GM12878 (cell line): ENCODE data around the gene WIPF1. TPM values are rescaled to one million over a fixed set of nuclear protein-coding genes. Genes with fewer than 3 reads are reported as not detected.

Experiments
- ATAC-seq: fragments of 200-7000 bp; cut with Tn5 transposase; 3 replicates; pipeline ENCODE4 v1.9.1; 2020; ENCODE audit warnings: mild to moderate bottlenecking, moderate library complexity
- BruUV-seq: library from RNA; stranded (reverse); fragments of 400-500 nt; replicated peaks from 2 replicates; lab custom pipeline; 2021; lab: Mats Ljungman, UMichigan
- CTCF ChIA-PET: fragments of 300-600 bp; sonication (Branson Sonifier 250); formaldehyde crosslinking; extraction: SDS; loops from one replicate; lab custom pipeline; 2021; ENCODE audit warnings: inconsistent platforms; lab: Yijun Ruan, JAX
- POLR2A ChIA-PET: fragments of 350-600 bp; formaldehyde crosslinking; extraction: SDS; loops from one replicate; lab custom pipeline; 2021; ENCODE audit warnings: inconsistent platforms; lab: Charles Lee
- RAD21 ChIA-PET: fragments of 300-600 bp; sonication (Branson Sonifier 250); formaldehyde crosslinking; loops from one replicate; lab custom pipeline; 2023; ENCODE audit warnings: antibody characterized with exemption; ENCODE audit not compliant: unreplicated experiment; lab: Charles Lee
- SMC1A ChIA-PET: fragments of 300-600 bp; sonication (Branson Sonifier 250); formaldehyde crosslinking; loops from one replicate; lab custom pipeline; 2023; ENCODE audit not compliant: unreplicated experiment, uncharacterized antibody; lab: Charles Lee
- DNase-seq: peaks from one replicate; pipeline ENCODE4 v3.0.0-alpha.2; 2011; ENCODE audit warnings: low read depth, low spot score
- FAIRE-seq: peaks from 3 replicates; lab custom pipeline; 2011; peaks lifted over from hg19 to GRCh38; lab: Jason Lieb, UNC
- H2AFZ ChIP-seq: 2 replicates; pipeline ENCODE4 v1.6.0; 2011; ENCODE audit warnings: low read depth, low read length, control low read depth; ENCODE audit not compliant: control insufficient read depth
- H3K27ac ChIP-seq: 2 replicates; pipeline ENCODE4 v1.5.1; 2011; ENCODE audit warnings: control low read depth; ENCODE audit not compliant: control insufficient read depth, insufficient read depth
- H3K27me3 ChIP-seq, 2 experiments: replicated peaks in 1 of 2; 2 replicates each; pipeline versions ENCODE4 v1.6.0 to v1.6.1; 2011; ENCODE audit warnings: low read length in 1 of 2; ENCODE audit not compliant: control insufficient read depth in 2 of 2, insufficient read depth in 2 of 2
- H3K36me3 ChIP-seq, 2 experiments: 2 replicates each; pipeline ENCODE4 v1.5.1; 2011; ENCODE audit warnings: low read length in 1 of 2; ENCODE audit not compliant: control insufficient read depth in 2 of 2, insufficient read depth in 2 of 2
- H3K4me1 ChIP-seq: 2 replicates; pipeline ENCODE4 v1.6.1; 2011; ENCODE audit warnings: mild to moderate bottlenecking, low read length, moderate library complexity, mixed read lengths; ENCODE audit not compliant: control insufficient read depth, insufficient read depth
- H3K4me2 ChIP-seq: 2 replicates; pipeline ENCODE4 v1.6.0; 2011; ENCODE audit warnings: control low read depth; ENCODE audit not compliant: control insufficient read depth, insufficient read depth
- H3K4me3 ChIP-seq: fragments of 200-600 bp; sonication (generic); 2 replicates; pipeline ENCODE4 v1.5.1; 2016
- H3K79me2 ChIP-seq: 2 replicates; pipeline ENCODE4 v1.6.0; 2011; ENCODE audit warnings: low read length; ENCODE audit not compliant: control insufficient read depth, insufficient read depth
- H3K9ac ChIP-seq: 2 replicates; pipeline ENCODE4 v1.8.0; 2011; ENCODE audit warnings: low read length, control low read depth, mixed read lengths; ENCODE audit not compliant: control insufficient read depth, insufficient read depth
- H3K9me3 ChIP-seq: replicated peaks from 3 replicates; pipeline ENCODE4 v1.5.1; 2011; ENCODE audit warnings: mild to moderate bottlenecking, low read length; ENCODE audit not compliant: control insufficient read depth, insufficient read depth
- H4K20me1 ChIP-seq: 2 replicates; pipeline ENCODE4 v1.6.0; 2011; ENCODE audit not compliant: control insufficient read depth, insufficient read depth
- ATF7 ChIP-seq: fragments of 450-650 bp; IDR thresholded peaks from 2 replicates; pipeline ENCODE4 v1.6.1; 2016; ENCODE audit warnings: low read depth, mild to moderate bottlenecking
- BHLHE40 ChIP-seq, 2 experiments: fragments of 450-650 bp in 1 of 2; IDR thresholded peaks; 2 replicates each; pipeline ENCODE4 v1.6.1; 2011 to 2017; ENCODE audit warnings: low read depth in 2 of 2, borderline replicate concordance in 1 of 2, improper control_type of control experiment in 1 of 2, low read length in 1 of 2, mild to moderate bottlenecking in 1 of 2
- PAX8 ChIP-seq: fragments of 450-650 bp; IDR thresholded peaks from 2 replicates; pipeline ENCODE4 v1.6.1; 2017; ENCODE audit warnings: mild to moderate bottlenecking, moderate library complexity
- POLR2A ChIP-seq: IDR thresholded peaks from 2 replicates; pipeline ENCODE4 v1.6.1; 2011; ENCODE audit warnings: low read depth, mild to moderate bottlenecking, low read length
- POLR2AphosphoS5 ChIP-seq: IDR thresholded peaks from 2 replicates; pipeline ENCODE4 v1.6.1; 2011; ENCODE audit warnings: mild to moderate bottlenecking, low read length, inconsistent platforms
- YY1 ChIP-seq: IDR thresholded peaks from 2 replicates; pipeline ENCODE4 v1.6.1; 2011; ENCODE audit warnings: low read depth, mild to moderate bottlenecking, low read length
- WGBS: methylation state at CpG from one replicate; pipeline ENCODE4 v1.1.6; 2016; ENCODE audit warnings: low lambda C conversion rate; ENCODE audit not compliant: insufficient replicate concordance, insufficient coverage; ENCODE audit errors: missing lambda C conversion rate; 5-methylcytosine and 5-hydroxymethylcytosine counted together
- in situ Hi-C: fragments of 300-500 bp; cut with MboI; formaldehyde crosslinking; loops from 9 replicates; pipeline ENCODE4 v1.14.3; 2018; ENCODE audit warnings: mixed read lengths
- intact Hi-C: fragments of 100-400 bp; cut with micrococcal nuclease; formaldehyde crosslinking; loops from one replicate; pipeline ENCODE4 v1.14.2; 2022; ENCODE audit not compliant: unreplicated experiment
- polyA plus RNA-seq, 11 experiments: library from polyadenylated mRNA; depleted of rRNA in 4 of 11; unstranded in 6 of 11; stranded (reverse) in 5 of 11; fragments of >200 nt; fragmentation: Nextera tagmentation in 4 of 11; fragmentation: Illumina TruSeq in 1 of 11; extraction: Ambion mirVana in 4 of 11; extraction: Trizol in 1 of 11; gene quantifications; 1 replicate in 1 of 11; 2 replicates in 10 of 11; pipeline versions ENCODE4 v1.2.1 to v1.2.3, GENCODE V29; 2011 to 2016; ENCODE audit warnings: inconsistent platforms in 2 of 11, missing spikeins in 2 of 11, low read depth in 1 of 11
- total RNA-seq, 4 experiments: library from RNA; depleted of rRNA in 3 of 4; stranded (reverse); fragments of >200 nt in 3 of 4; fragmentation: Illumina TruSeq in 1 of 4; extraction: Trizol in 1 of 4; gene quantifications; 2 replicates each; pipeline versions ENCODE4 v1.2.1 to v1.2.3, GENCODE V29; 2013 to 2021

Gene WIPF1
- total and polyA plus RNA-seq, 10 of the 15 experiments (the other 5 are each of a cell fraction or from before 2014, with no cell fraction given): 23.1 to 188 (median 68.9) TPM

DNA sequence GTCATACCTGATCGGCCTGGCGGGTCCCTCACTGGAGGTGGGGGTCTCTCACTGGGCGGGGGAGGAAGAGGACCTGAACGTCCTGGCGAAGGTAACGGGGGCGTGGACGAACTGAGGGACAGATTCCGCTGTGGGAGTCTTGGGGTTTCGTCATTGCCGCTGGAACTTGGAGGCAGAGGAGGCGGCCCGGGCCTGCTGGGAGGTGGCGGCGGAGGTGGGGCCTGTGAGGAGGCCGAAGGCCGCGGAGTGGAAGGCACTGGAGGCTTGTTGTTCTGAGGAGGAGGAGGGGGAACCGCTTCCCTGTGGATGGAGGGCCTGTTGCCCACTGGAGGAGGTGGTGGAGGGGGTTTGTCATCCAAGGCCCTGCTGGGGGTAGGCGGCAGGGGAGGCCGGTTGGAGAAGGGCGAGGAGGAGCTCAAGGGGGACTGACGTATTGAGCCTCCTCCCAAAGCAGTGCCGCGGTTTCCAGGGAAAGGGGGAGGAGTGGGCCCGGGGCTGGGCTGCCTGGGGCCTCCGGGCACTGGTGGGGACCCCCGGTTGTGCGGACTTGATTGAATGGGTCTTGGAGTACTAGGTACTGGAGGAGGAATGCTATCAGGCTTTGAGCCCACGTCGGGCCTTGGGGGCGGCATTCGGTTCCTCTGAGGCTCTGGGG, 25.8 kb downstream of the WIPF1 start:
- Histone ChIP-seq H3K4me3 (no peak overlapping the region), H3K4me2 (no peak overlapping the region), H3K27ac (no peak overlapping the region), H3K27me3 (no peaks in the 10 kb centered on the region), H3K9ac (no peak overlapping the region), H3K36me3 (peaks cover 28 to 58% of the 10 kb centered on the region in 2 experiments), H4K20me1 (no peaks in the 10 kb centered on the region; the same call in 1 of the 2 replicates), H3K4me1 (peaks cover 5% of the 10 kb centered on the region; the same call in 1 of the 2 replicates), H3K79me2 (no peaks in the 10 kb centered on the region; the same call in 1 of the 2 replicates), H3K9me3 (no peaks in the 10 kb centered on the region), H2AFZ (no peak overlapping the region)
- FAIRE-seq: no peak
- BruUV-seq: no TSS peak
- ChIA-PET RAD21 (interaction anchor here (2.0 kb wide), 1 partner anchor 109 kb away, joined by 5 read pairs; no protein-coding TSS in a partner anchor), CTCF (interaction anchor here (2.3 to 13.6 kb wide), 3 partner anchors 27 to 117 kb away, joined by 9 to 261 read pairs (median 149); partner anchors contain the start of gene WIPF1), POLR2A (interaction anchor here (0.6 kb wide), 1 partner anchor 28 kb away, joined by 3 read pairs; no protein-coding TSS in a partner anchor), SMC1A (interaction anchor here (1.3 to 1.7 kb wide), 2 partner anchors 27 to 116 kb away, joined by 3 to 6 read pairs; no protein-coding TSS in a partner anchor)
- in situ Hi-C loops: no loop called here
- 98% methylated on average over 26 of the region's 33 CpGs for WGBS
- DNase-seq: no peak
- TF ChIP-seq PAX8 (no peak), POLR2AphosphoS5 (peak; percentile 21; the same call in 1 of the 2 replicates), ATF7 (no peak), POLR2A (peak; percentile 31; the same call in 1 of the 2 replicates), BHLHE40 (IDR thresholded peaks at IDR 0.05; ENCODE audit: borderline replicate concordance in 1 of 2, low read depth in 2 of 2, low read length in 1 of 2) (no peak), YY1 (no peak)
- intact Hi-C loops: no loop called here
- ATAC-seq: no peak
